ENCODE measurements around the gene SMC2.

DNA sequence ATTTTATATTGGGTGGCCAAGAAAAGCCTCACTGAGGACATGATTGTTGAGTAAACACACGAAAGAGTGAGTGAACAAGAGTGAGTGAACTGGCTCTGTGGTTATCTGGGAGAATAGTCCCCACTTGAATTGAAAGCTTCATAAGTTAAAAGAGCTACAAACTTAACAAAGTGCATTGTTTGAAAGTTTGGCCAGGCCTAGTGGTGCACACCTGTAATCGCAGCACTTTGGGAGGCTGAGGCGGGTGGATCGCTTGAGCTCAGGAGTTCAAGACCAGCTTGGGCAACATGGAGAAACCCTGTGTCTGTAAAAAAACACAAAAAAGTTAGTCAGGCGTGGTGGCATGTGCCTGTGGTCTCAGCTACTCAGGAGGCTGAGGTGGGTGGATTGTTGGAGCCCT, 26.9 kb downstream of the SMC2 start:
- no peak for TF ChIP-seq POLR2AphosphoS5 (IDR thresholded peaks at IDR 0.05; ENCODE audit: low read length)
- no peak for TF ChIP-seq FOXM1 (IDR thresholded peaks at IDR 0.05; ENCODE audit: low read depth, low read length)
- no peak for TF ChIP-seq CTCF (IDR thresholded peaks at IDR 0.05 in 2 of 3, conservative IDR thresholded peaks at IDR 0.05 in 1 of 3; ENCODE audit: control insufficient read depth in 2 of 3, extremely low read depth in 1 of 3, insufficient read depth in 1 of 3, low read depth in 3 of 3, low read length in 3 of 3)
- no peak for TF ChIP-seq RFX5 (IDR thresholded peaks at IDR 0.05; ENCODE audit: low read depth, low read length)
- TF ChIP-seq, protein P1, sequence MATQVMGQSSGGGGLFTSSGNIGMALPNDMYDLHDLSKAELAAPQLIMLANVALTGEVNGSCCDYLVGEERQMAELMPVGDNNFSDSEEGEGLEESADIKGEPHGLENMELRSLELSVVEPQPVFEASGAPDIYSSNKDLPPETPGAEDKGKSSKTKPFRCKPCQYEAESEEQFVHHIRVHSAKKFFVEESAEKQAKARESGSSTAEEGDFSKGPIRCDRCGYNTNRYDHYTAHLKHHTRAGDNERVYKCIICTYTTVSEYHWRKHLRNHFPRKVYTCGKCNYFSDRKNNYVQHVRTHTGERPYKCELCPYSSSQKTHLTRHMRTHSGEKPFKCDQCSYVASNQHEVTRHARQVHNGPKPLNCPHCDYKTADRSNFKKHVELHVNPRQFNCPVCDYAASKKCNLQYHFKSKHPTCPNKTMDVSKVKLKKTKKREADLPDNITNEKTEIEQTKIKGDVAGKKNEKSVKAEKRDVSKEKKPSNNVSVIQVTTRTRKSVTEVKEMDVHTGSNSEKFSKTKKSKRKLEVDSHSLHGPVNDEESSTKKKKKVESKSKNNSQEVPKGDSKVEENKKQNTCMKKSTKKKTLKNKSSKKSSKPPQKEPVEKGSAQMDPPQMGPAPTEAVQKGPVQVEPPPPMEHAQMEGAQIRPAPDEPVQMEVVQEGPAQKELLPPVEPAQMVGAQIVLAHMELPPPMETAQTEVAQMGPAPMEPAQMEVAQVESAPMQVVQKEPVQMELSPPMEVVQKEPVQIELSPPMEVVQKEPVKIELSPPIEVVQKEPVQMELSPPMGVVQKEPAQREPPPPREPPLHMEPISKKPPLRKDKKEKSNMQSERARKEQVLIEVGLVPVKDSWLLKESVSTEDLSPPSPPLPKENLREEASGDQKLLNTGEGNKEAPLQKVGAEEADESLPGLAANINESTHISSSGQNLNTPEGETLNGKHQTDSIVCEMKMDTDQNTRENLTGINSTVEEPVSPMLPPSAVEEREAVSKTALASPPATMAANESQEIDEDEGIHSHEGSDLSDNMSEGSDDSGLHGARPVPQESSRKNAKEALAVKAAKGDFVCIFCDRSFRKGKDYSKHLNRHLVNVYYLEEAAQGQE (IDR thresholded peaks at IDR 0.05; ENCODE audit: low read depth, low read length) = no peak
- no peak for TF ChIP-seq SIX5 (IDR thresholded peaks at IDR 0.05; ENCODE audit: low read depth, low read length, severe bottlenecking)
- no peak for TF ChIP-seq TARDBP (IDR thresholded peaks at IDR 0.05; ENCODE audit: borderline replicate concordance)
- TF ChIP-seq TCF3 (IDR thresholded peaks at IDR 0.05; ENCODE audit: borderline replicate concordance, insufficient read depth, low read depth, low read length) = no peak
- TF ChIP-seq MAX (IDR thresholded peaks at IDR 0.05; ENCODE audit: low read depth, low read length) = no peak

Data from GM12878 (cell line).